ENCODE data around the gene MAP3K10.
"Not testable (repeated sequence)": the region's sequence is repeated elsewhere in the genome, so short reads cannot be mapped to it uniquely, and the experiment has no call there.

MAP3K10 gene

GRCh38 chr19:40190891-40191835, at the start of gene MAP3K10:
Gene MAP3K10, plus strand, starts transcription at chr19:40191426. Its CDS starts 606 bp downstream, at chr19:40192032.
- H3K27ac ChIP-seq: peak within 1 kb of the TSS; percentile 71 to 91 (median 83)
- H3K36me3 ChIP-seq: no peaks in the 10 kb centered on the region
- H3K9ac ChIP-seq: peak within 1 kb of the TSS; percentile 82 to 94 (median 88)
- peaks cover 0 to 9% (median 0%) of the 10 kb centered on the region in 11 experiments; a peak in 1 of 22 replicates for H4K20me1 ChIP-seq
- no peak for TF ChIP-seq Cebpa-rat (IDR thresholded peaks at IDR 0.05)
- peak within 1 kb of the TSS; percentile 95 to 99 (median 98) for H3K4me2 ChIP-seq
- peak within 1 kb of the TSS; percentile 69 to 99 (median 92) for H3K4me3 ChIP-seq
- H3K27me3 ChIP-seq: no peaks in the 10 kb centered on the region
- no peaks in the 10 kb centered on the region for H3K9me3 ChIP-seq (replicated peaks in 1 of 11)
- peaks cover 19 to 31% (median 24%) of the 10 kb centered on the region in 10 experiments for H3K4me1 ChIP-seq

GRCh38 chr19:40141551-40141950, 49.7 kb upstream of the MAP3K10 start:
- H3K4me2 ChIP-seq: peak overlapping the region; percentile 46 to 98 (median 89); a peak in 17 of 22 replicates
- TF ChIP-seq Cebpa-rat (IDR thresholded peaks at IDR 0.05): no peak
- H4K20me1 ChIP-seq: no peaks in the 10 kb centered on the region

GRCh38 chr19:40143612-40144011, 47.6 kb upstream of the MAP3K10 start:
- Histone ChIP-seq H4K20me1 (no peaks in the 10 kb centered on the region), H3K9ac (peak overlapping the region; percentile 66 to 78 (median 72); a peak in 21 of 22 replicates), H3K27me3 (no peaks in the 10 kb centered on the region), H3K36me3 (no peaks in the 10 kb centered on the region), H3K4me1 (peaks cover 74 to 86% (median 77%) of the 10 kb centered on the region in 10 experiments), H3K27ac (peak overlapping the region; percentile 60 to 86 (median 81); a peak in 21 of 22 replicates), H3K9me3 (replicated peaks in 1 of 11) (peaks cover 0 to 2% (median 0%) of the 10 kb centered on the region in 11 experiments; a peak in 1 of 22 replicates), H3K4me3 (peak overlapping the region; percentile 31 to 64 (median 52); a peak in 18 of 20 replicates), H3K4me2 (peak overlapping the region; percentile 77 to 98 (median 92))
- TF ChIP-seq Cebpa-rat (IDR thresholded peaks at IDR 0.05): no peak

More at GRCh38 chr19:40141551-40141950, 49.7 kb upstream of the MAP3K10 start:
- H3K27ac ChIP-seq: no peak overlapping the region
- H3K9ac ChIP-seq: no peak overlapping the region; a peak in 1 of 22 replicates
- no peaks in the 10 kb centered on the region for H3K9me3 ChIP-seq (replicated peaks in 1 of 11)
- H3K27me3 ChIP-seq: no peaks in the 10 kb centered on the region
- no peak overlapping the region for H3K4me3 ChIP-seq
- no peaks in the 10 kb centered on the region for H3K36me3 ChIP-seq
- H3K4me1 ChIP-seq: peaks cover 54 to 66% (median 57%) of the 10 kb centered on the region in 10 experiments

DNA sequence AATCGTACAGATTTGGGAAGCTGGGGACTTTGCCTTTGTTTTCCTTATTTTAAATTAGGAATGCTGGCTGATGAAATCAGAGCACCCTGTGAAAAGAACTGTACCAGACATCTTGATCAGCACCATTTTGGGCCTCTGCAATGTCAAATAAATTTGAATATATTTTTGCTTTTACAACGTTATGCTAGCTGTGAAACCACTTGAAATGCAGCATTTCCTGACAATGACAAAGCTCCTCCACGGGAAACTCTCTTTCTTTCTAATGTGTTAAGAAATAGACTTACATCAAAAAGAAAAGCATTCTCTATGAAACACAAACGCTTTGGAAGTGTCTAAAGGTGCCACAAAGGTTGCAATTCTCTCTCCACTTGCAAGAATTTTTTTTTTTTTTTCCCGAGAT, 47.1 kb upstream of the MAP3K10 start:
- Histone ChIP-seq H3K36me3 (no peaks in the 10 kb centered on the region), H3K4me3 (peak overlapping the region; percentile 31 to 64 (median 52); a peak in 16 of 20 replicates), H3K27ac (peak overlapping the region; percentile 60 to 86 (median 81); a peak in 21 of 22 replicates), H3K9me3 (replicated peaks in 1 of 11) (peaks cover 0 to 7% (median 3%) of the 10 kb centered on the region in 11 experiments; a peak in 10 of 22 replicates), H3K27me3 (no peaks in the 10 kb centered on the region), H4K20me1 (no peaks in the 10 kb centered on the region), H3K4me2 (peak overlapping the region; percentile 77 to 98 (median 92)), H3K4me1 (peaks cover 74 to 90% (median 83%) of the 10 kb centered on the region in 10 experiments), H3K9ac (peak overlapping the region; percentile 49 to 78 (median 71); a peak in 21 of 22 replicates)
- 0 out of 22 replicates have a peak, but pooled peaks of 1 of the 11 experiments have one; percentile 44 for TF ChIP-seq Cebpa-rat (IDR thresholded peaks at IDR 0.05)

GRCh38 chr19:40144947-40145748, 46.1 kb upstream of the MAP3K10 start:
- Histone ChIP-seq H3K9ac (peak overlapping the region in 10 of 11 experiments; percentile 57 to 78 (median 72); a peak in 16 of 22 replicates), H3K4me1 (peaks cover 74 to 91% (median 82%) of the 10 kb centered on the region in 10 experiments), H3K4me2 (peak overlapping the region; percentile 77 to 98 (median 92)), H3K4me3 (no peak overlapping the region), H3K27me3 (no peaks in the 10 kb centered on the region), H3K27ac (peak overlapping the region in 10 of 11 experiments; percentile 66 to 86 (median 82); a peak in 19 of 22 replicates), H3K36me3 (no peaks in the 10 kb centered on the region), H4K20me1 (no peaks in the 10 kb centered on the region), H3K9me3 (replicated peaks in 1 of 11) (peaks cover 0 to 17% (median 11%) of the 10 kb centered on the region in 11 experiments; a peak in 13 of 22 replicates)
- TF ChIP-seq Cebpa-rat (IDR thresholded peaks at IDR 0.05): no peak

- H4K20me1 ChIP-seq, H3K4me3 ChIP-seq, H3K27me3 ChIP-seq, H3K36me3 ChIP-seq: not testable (repeated sequence)
- Histone ChIP-seq H3K9ac (peak overlapping the region in 4 of 11 experiments; percentile 68 to 77 (median 74); a peak in 6 of 22 replicates), H3K9me3 (replicated peaks in 1 of 11) (peaks cover 0 to 23% (median 14%) of the 10 kb centered on the region in 11 experiments; a peak in 14 of 22 replicates), H3K27ac (peak overlapping the region in 10 of 11 experiments; percentile 20 to 86 (median 82); a peak in 19 of 22 replicates), H3K4me1 (peaks cover 74 to 93% (median 81%) of the 10 kb centered on the region in 10 experiments), H3K4me2 (peak overlapping the region; percentile 77 to 98 (median 92))
Observed at GRCh38 chr19:40145749-40146029, 45.5 kb upstream of the MAP3K10 start.

- Histone ChIP-seq H3K27ac (peak overlapping the region in 10 of 11 experiments; percentile 38 to 86 (median 80); a peak in 19 of 22 replicates), H3K9me3 (replicated peaks in 1 of 11) (peaks cover 0 to 26% (median 14%) of the 10 kb centered on the region in 11 experiments; a peak in 14 of 22 replicates), H3K4me3 (0 out of 20 replicates have a peak overlapping the region, but pooled peaks of 1 of the 10 experiments have one; percentile 0), H3K27me3 (no peaks in the 10 kb centered on the region), H3K36me3 (no peaks in the 10 kb centered on the region), H3K4me2 (peak overlapping the region; percentile 77 to 98 (median 92)), H4K20me1 (no peaks in the 10 kb centered on the region), H3K4me1 (peaks cover 60 to 82% (median 70%) of the 10 kb centered on the region in 10 experiments), H3K9ac (peak overlapping the region in 5 of 11 experiments; percentile 47 to 73 (median 53); a peak in 9 of 22 replicates)
- TF ChIP-seq Cebpa-rat (IDR thresholded peaks at IDR 0.05): no peak
Observed at GRCh38 chr19:40147338-40147692, 43.9 kb upstream of the MAP3K10 start.

- peaks cover 0 to 26% (median 14%) of the 10 kb centered on the region in 11 experiments; a peak in 14 of 22 replicates for H3K9me3 ChIP-seq (replicated peaks in 1 of 11)
- H3K4me2 ChIP-seq: peak overlapping the region; percentile 77 to 98 (median 92)
- H4K20me1 ChIP-seq: no peaks in the 10 kb centered on the region
- no peak for TF ChIP-seq Cebpa-rat (IDR thresholded peaks at IDR 0.05)
- H3K9ac ChIP-seq: peak overlapping the region; percentile 22 to 73 (median 60); a peak in 19 of 22 replicates
- H3K4me3 ChIP-seq: peak overlapping the region in 6 of 10 experiments; percentile 27 to 58 (median 44); a peak in 11 of 20 replicates
- H3K27ac ChIP-seq: peak overlapping the region; percentile 40 to 86 (median 78); a peak in 21 of 22 replicates
- H3K4me1 ChIP-seq: peaks cover 59 to 82% (median 70%) of the 10 kb centered on the region in 10 experiments
- no peaks in the 10 kb centered on the region for H3K36me3 ChIP-seq
- no peaks in the 10 kb centered on the region for H3K27me3 ChIP-seq
Observed at GRCh38 chr19:40147693-40148347, 43.4 kb upstream of the MAP3K10 start.

All from BLaER1 treated with 17β-estradiol and CSF1 and Interleukin-3, amounts not matched to agents 10 nM and 100 nM (cell line).